ENCODE data around the gene SCARB2. TPM values are rescaled to one million over a fixed set of nuclear protein-coding genes. Genes with fewer than 3 reads are reported as not detected.

Gene SCARB2
- total and polyA plus RNA-seq, 7 donors: 58.5 to 199 (median 109) TPM

DNA sequence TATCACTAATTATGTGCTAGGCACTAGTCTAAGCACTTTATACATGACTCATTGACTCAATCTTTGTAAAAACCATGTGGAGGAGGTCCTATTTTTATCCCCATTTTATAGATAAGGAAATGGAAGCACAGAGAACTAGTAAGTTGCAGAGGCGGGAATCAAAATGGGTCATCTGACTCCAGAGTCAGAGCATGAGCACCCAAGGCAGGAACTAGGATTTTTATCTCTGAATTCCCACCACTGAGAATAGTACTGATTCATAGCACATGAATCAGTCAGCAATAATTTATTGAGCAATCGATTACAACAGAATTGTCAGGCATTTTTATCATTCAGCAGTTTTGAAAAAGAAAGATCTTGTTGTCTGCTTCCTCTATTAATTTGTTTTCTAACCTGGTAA is 19.3 kb downstream of the SCARB2 start:
- WGBS, 3 donors: 73 to 78% (median 77%) methylated on average over 2 of the region's 2 CpGs
- Histone ChIP-seq H3K9me3 (no peaks in the 10 kb centered on the region), H3K36me3 (ENCODE audit: insufficient read depth in 1 of 2, low read depth in 1 of 2) (peaks cover 0 to 59% of the 10 kb centered on the region in 2 donors), H3K4me3 (no peak overlapping the region), H3K27ac (peak overlapping the region; percentile 97), H3K27me3 (ENCODE audit: insufficient read depth in 3 of 3, low read length in 2 of 3) (no peaks in the 10 kb centered on the region), H3K4me1 (peaks cover 72% of the 10 kb centered on the region)
- no peak for TF ChIP-seq CTCF (IDR thresholded peaks at IDR 0.05)
- ATAC-seq (peak; percentile 74 to 82 (median 79)), DNase-seq (no peak)
- intact Hi-C loops (cut with DNase I): loop anchor here in 1 of 2 donors (5.0 kb wide), 1 partner anchor 108 kb away; no protein-coding TSS in a partner anchor

DNA sequence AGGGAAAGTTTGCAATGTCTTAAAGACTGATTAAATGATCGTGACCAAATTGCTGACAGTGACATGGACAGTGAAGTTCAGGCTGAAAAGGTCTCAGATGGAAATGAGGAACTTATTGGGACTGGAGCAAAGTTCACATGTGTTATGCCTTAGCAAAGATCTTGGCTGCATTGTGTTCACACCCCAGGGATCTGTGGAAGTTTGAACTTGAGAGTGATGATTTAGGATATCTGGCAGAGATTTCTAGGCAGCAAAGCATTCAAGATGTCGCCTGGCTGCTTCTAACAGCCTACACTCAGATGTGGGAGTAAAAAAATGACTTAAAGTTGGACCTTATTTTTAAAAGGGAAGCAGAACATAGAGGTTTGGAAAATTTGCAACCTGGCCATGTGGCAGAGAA is 21.4 kb downstream of the SCARB2 start:
- Histone ChIP-seq H3K9me3 (no peaks in the 10 kb centered on the region), H3K36me3 (ENCODE audit: insufficient read depth in 1 of 2, low read depth in 1 of 2) (peaks cover 0 to 59% of the 10 kb centered on the region in 2 donors), H3K4me3 (no peak overlapping the region), H3K27ac (no peak overlapping the region), H3K4me1 (peaks cover 72% of the 10 kb centered on the region), H3K27me3 (ENCODE audit: insufficient read depth in 3 of 3, low read length in 2 of 3) (no peaks in the 10 kb centered on the region)
- DNase-seq: no peak
- WGBS, 3 donors: 63 to 88% (median 63%) methylated on average over 2 of the region's 2 CpGs
- ATAC-seq: no peak
- intact Hi-C loops (cut with DNase I): loop anchor here in 1 of 2 donors (5.0 kb wide), 1 partner anchor 110 kb away; no protein-coding TSS in a partner anchor
- no peak for TF ChIP-seq CTCF (IDR thresholded peaks at IDR 0.05)

DNA sequence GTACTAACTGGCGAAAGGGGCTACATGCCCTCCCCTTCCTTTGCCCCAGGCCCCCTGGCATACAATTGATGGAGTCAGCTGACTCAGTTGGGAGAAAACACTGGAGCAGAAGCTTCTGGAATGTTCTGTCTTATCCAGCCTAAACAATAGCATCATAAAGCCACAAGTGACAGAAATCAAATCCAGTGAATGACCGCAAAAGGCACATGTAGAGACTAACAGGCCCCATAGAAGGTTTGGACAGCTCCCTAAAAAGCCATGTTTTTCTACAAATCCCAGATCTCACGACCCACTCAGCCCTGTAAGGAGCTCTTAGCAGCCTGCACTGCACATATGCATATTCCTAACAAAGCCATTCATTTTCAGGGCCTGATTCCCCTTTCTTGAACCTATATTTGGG is 25.1 kb downstream of the SCARB2 start:
- peak overlapping the region; percentile 33 for H3K27ac ChIP-seq
- peaks cover 0 to 56% of the 10 kb centered on the region in 2 donors for H3K36me3 ChIP-seq (ENCODE audit: insufficient read depth in 1 of 2, low read depth in 1 of 2)
- peaks cover 48% of the 10 kb centered on the region for H3K4me1 ChIP-seq

DNA sequence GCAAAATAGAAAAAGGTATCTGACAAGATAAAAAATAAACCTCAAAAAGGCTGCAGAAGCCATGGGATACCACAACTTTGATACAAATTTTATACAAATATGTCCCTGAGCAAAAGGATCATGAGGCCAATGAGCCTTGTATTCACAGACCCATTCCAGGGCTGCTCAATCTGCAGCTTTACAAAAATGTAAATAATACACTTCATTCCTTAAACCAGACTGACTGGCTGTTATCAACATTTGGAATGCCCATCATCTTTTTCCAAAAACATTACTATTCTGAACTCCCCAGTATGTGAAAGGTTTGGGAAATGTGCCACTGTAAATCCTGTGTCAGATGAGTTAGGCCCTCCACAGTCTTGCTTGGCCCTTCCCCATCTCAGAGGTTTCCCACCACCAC is 25.5 kb downstream of the SCARB2 start:
- no peaks in the 10 kb centered on the region for H3K9me3 ChIP-seq
- TF ChIP-seq CTCF (IDR thresholded peaks at IDR 0.05): no peak
- no peak overlapping the region for H3K4me3 ChIP-seq
- intact Hi-C loops (cut with DNase I): loop anchor here in 1 of 2 donors (10.0 kb wide), 1 partner anchor 237 kb away; the partner anchor contains the start of gene CCDC158
- ATAC-seq (no peak), DNase-seq (no peak)
- H3K4me1 ChIP-seq: peaks cover 44% of the 10 kb centered on the region
- H3K27ac ChIP-seq: peak overlapping the region; percentile 33
- peaks cover 0 to 52% of the 10 kb centered on the region in 2 donors for H3K36me3 ChIP-seq (ENCODE audit: insufficient read depth in 1 of 2, low read depth in 1 of 2)
- H3K27me3 ChIP-seq (ENCODE audit: insufficient read depth in 3 of 3, low read length in 2 of 3): no peaks in the 10 kb centered on the region

More for the DNA sequence above, 25.1 kb downstream of the SCARB2 start:
- TF ChIP-seq CTCF (IDR thresholded peaks at IDR 0.05): no peak
- no peaks in the 10 kb centered on the region for H3K27me3 ChIP-seq (ENCODE audit: insufficient read depth in 3 of 3, low read length in 2 of 3)
- DNase-seq (no peak), ATAC-seq (no peak)
- intact Hi-C loops (cut with DNase I): loop anchor here in 1 of 2 donors (10.0 kb wide), 1 partner anchor 236 kb away; the partner anchor contains the start of gene CCDC158
- no peak overlapping the region for H3K4me3 ChIP-seq
- 72 to 93% (median 88%) methylated on average over 3 of the region's 3 CpGs for WGBS, 3 donors
- H3K9me3 ChIP-seq: no peaks in the 10 kb centered on the region

DNA sequence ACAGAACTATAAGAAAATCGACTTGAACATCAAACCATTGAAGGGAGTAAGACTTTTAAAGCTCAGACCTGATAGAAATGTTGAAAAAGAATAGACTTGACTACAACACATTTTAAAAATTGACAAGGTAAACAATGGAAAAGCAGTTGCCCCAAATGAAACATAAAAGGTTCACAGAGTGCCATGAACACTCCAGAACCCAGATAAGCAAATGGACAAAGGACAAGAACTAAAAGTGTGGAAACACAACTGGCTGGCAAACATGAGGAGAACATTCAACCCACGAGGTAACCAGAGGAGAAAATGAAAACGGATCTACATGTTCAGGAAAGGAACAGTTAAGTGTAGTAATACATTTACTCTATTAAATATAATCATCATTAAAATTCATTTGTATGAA is 26.5 kb downstream of the SCARB2 start:
- no peak for TF ChIP-seq CTCF (IDR thresholded peaks at IDR 0.05)
- Histone ChIP-seq H3K4me1 (peaks cover 39% of the 10 kb centered on the region), H3K27me3 (ENCODE audit: insufficient read depth in 3 of 3, low read length in 2 of 3) (no peaks in the 10 kb centered on the region), H3K27ac (peak overlapping the region; percentile 33), H3K4me3 (no peak overlapping the region), H3K36me3 (ENCODE audit: insufficient read depth in 1 of 2, low read depth in 1 of 2) (peaks cover 0 to 42% of the 10 kb centered on the region in 2 donors), H3K9me3 (no peaks in the 10 kb centered on the region)
- 34 to 40% (median 37%) methylated on average over 3 of the region's 3 CpGs for WGBS, 3 donors
- ATAC-seq (peak in 2 of 4 donors; percentile 37 to 68), DNase-seq (no peak)
- intact Hi-C loops (cut with DNase I): loop anchor here in 1 of 2 donors (10.0 kb wide), 1 partner anchor 238 kb away; the partner anchor contains the start of gene CCDC158
